COLO668 (cell line): Measurements from ENCODE around the gene KCNA4.
"Not testable (repeated sequence)": the region's sequence is repeated elsewhere in the genome, so short reads cannot be mapped to it uniquely, and the experiment has no call there.

Experiments used
- DNase-seq: peaks from one replicate; lab custom pipeline; 2025; ENCODE audit not compliant: unreplicated experiment; lab: John Stamatoyannopoulos, UW

Gene KCNA4

GRCh38 chr11:30000986-30001750, 15.7 kb downstream of the KCNA4 start:
- DNase-seq = peak; percentile 38

- no peak for DNase-seq
Measured at GRCh38 chr11:29996016-29996415, 20.8 kb downstream of the KCNA4 start.

DNA sequence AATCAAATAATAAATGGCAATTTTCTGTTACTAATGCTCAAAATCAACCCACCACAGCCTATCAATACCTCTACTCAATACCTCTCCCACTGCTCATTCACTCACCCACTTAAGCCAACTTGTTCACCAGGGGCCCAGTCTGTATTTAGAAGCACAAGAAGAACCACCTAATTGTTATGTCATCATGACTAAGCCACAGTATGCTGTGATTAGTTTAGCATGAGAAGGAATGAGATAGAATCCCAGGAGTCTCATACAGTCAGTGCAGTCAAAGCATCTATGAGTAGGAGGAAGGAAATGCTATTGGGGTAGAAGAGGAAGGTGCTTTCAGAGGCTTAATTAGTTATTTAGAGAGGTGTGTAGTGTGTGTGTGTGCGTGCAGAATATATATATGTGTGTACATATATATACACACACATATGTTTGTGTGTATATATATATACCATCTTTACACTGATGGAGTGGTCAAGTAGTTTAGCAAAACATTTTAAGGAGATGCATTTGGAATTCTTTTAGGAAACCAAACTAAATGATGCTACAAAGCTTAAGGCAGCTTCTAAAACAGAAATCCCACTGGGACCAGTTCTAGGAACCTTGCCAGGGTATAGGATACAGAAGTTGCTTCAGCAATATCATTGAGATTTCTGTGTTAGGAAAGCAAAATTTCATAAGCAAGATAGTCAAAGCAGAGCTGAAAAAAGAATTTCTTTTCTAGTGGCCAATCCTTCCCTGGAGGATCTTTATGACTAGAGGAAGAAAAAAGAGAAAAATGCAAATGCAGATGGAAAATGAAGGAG, 27.5 kb downstream of the KCNA4 start:
- DNase-seq = no peak

DNA sequence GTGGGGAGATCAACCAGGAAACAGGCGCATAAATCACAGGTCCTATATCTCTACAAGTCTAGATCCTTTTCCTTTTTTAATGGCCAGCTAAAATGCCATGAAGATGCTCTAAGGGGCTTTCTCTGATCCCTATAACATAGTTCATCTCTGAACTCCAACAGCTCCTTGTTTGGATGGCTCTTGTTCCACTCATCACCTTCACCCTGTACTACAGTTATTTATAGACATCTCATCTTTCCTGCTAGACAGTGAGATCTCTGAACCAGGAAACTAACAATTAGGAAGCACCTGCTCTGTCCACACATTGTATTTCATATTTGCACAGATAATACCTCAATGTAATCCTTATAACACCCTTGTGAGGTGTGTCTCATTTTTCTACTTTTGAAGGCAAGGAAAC, 31.6 kb downstream of the KCNA4 start:
- peak; percentile 7 for DNase-seq

DNA sequence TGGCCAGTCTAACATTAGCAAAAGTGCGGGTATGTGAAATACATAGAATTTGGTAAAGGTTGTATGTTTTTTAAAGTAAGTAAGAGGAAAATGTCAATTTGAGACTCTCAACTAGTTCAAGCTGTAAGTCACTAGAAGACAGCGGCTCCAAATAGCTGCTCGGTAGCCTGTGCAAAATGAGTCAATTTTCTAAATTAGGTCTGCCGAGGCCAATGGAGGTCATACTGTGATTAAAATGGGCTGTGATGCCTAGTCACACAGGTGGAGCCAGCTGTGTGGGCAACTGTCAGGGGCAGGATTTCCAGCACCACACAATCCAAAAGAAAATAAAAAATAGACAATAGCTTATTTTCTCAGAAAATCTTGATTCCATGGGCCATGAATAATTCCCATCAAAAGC, 32.3 kb downstream of the KCNA4 start:
- no peak for DNase-seq

DNA sequence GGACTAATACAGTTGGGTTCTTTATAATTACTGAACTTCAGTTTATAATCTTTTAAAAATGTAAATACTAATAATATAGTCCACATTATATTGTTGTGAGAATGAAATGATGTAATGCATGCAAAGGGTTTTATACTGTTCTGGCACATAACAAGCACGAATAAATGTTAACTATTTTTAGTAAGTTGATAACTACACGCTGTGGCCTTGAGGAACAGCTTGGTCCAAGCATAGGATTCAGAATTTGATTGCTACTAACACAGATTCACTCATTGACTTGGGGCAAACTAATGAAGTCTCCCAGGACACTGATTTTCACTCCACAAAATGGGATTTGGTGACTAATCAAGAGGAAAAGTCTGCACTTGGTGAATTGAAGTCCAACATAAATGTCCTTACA, 38.3 kb downstream of the KCNA4 start:
- DNase-seq = no peak

DNA sequence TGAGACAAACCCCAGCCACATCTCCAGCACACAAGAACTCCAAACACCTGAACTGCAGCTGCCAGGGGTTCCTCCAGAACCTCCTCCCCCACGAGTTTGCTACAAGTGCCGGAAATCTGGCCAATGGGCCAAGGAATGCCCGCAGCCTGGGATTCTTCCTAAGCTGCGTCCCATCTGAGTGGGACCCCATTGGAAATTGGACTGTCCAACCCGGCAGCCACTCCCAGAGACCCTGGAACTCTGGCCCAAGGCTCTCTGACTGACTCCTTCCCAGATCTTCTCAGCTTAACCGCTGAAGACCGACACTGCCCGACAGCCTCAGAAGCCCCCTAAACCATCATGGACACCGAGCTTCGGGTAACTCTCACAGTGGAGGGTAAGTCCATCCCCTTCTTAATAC, 41.2 kb downstream of the KCNA4 start:
- DNase-seq = not testable (repeated sequence)

DNA sequence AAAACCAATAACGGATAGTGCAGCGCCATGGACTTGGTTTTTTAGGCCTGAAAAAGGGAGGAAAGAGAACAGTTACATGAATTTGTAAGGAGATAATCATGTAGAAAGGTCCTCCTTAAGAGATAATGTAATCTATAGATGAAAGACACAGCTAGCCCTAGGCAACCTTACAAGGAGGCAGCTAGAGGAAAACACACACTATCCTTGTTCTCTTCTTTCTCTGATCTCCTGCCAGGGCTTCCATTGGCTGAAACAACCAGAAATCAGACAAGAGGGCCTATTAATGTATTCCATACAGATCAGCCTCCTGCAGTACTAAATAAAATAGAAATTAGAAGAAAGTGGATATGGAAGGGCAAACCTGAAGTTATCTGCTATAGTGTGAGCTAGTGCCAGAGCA, 53.0 kb downstream of the KCNA4 start:
- no peak for DNase-seq

DNA sequence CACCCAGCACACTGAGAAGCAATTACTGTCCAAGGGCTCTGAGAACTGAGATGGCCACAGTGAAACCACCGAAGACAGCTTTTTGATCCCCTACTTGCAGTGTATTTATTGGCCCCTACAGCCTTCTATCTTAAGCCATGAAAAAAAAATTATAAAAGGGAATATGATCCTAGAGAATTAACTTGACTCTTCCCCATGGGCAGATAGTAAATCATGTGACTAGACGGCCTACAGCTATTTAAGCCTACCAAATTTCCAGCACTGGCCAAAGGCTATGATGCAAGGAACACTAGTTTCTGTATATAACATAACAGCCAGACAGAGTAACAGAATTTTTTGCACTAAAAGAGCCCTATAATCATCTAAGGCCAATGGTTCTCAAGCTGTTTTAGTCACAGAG, 53.8 kb downstream of the KCNA4 start:
- DNase-seq = no peak

DNA sequence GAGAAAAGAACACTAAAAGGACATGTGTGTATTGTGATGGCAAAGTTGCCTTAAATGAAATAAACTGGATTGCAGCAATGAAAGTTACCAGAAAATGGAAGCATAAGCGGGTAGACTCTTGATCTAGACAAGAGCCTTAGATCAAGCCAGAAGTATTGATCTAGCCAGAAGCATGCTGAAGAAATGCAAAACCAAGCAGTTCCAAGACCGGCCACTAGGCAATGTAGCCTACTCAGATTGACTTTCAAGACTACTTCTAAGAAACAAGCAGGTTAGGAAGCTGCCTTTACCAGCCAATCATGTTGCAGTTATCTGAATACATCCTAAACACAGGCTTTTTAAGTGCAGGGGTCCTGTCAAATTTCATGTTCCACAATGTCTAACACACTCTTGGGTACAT, 54.6 kb downstream of the KCNA4 start:
- DNase-seq = no peak
